NCI-H2196 (cell line): ENCODE data around the gene ZMIZ1.
A peak's percentile ranks its signal among the peaks of the same experiment; 100 is the strongest.

Experiments
- DNase-seq: peaks from one replicate; lab custom pipeline; 2025; ENCODE audit not compliant: unreplicated experiment; lab: John Stamatoyannopoulos, UW

The ZMIZ1 gene

GRCh38 chr10:79136236-79137005 lies 67.7 kb downstream of the ZMIZ1 start:
- DNase-seq: no peak

DNA sequence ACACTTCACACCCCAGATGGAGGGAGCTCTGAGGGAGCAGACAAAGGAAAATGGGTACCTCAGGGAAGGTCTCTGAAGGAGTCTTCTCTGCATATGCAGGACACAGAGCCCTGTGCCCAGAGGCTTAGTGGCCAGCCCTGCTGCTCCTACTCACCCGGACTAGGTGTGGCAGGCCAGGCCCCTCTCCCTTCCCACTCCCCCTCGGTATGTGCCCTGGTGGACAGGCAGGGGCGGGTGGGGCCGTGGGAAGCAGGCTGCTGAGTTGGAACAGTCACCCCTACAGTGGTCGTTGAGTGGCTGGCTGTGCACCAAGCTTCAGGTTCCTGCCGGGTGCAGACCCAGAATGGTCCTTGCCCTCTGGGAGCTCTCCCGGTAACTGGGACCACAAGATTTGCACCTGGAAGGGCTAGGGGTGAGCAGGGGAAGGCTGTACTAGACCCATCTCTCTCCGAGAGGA lies 68.6 kb downstream of the ZMIZ1 start:
- no peak for DNase-seq

DNA sequence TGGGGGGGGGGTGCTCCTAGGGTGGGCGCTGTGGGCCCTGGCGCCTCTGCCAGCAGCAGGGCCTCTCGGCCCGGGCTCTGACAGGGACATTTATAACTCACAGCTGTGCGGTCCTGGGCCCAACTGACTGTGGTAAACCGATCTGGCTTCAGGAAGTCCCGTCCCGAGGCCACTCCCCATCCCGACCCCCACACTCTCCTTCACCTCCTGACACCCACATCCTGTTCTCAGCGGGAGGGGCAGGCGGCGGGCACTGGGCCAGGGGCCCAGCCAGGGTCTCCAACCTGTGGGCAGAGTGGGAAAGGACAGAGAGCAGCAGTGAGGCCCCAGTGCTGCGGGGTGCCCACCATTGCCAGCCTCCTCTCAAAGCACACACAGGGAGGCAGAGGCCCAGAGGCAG lies 69.1 kb downstream of the ZMIZ1 start:
- no peak for DNase-seq

- no peak for DNase-seq
Observed at GRCh38 chr10:79138449-79139123, 69.8 kb downstream of the ZMIZ1 start.

- DNase-seq: no peak
Observed at GRCh38 chr10:79139124-79139835, 70.5 kb downstream of the ZMIZ1 start.

GRCh38 chr10:79140085-79140793 lies 71.5 kb downstream of the ZMIZ1 start:
- DNase-seq: no peak

- DNase-seq: no peak
Observed at GRCh38 chr10:79140855-79141254, 72.1 kb downstream of the ZMIZ1 start.

DNA sequence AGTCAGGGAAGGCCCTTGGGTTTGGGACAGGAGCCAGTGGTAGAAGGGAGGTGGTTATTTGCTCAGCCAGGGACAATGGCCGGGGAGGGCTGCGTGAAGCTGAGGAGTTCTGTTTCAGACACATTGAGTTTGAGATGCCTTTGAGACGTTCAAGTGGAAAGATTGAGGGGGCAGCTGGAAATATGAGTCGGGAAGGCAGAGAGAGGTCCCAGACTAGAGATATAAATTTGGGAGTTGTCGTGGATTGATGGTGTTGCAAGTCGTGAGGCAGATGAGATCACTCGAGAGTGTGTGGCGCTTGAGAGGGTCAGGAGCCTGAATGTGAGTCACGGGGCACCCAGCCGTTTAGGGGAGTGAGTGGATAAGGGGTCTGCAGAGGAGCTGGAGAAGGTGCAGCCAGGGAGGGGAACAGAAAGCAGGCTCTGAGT lies 73.3 kb downstream of the ZMIZ1 start:
- peak; percentile 4 for DNase-seq

GRCh38 chr10:79142522-79143309 lies 74.0 kb downstream of the ZMIZ1 start:
- DNase-seq: no peak

DNA sequence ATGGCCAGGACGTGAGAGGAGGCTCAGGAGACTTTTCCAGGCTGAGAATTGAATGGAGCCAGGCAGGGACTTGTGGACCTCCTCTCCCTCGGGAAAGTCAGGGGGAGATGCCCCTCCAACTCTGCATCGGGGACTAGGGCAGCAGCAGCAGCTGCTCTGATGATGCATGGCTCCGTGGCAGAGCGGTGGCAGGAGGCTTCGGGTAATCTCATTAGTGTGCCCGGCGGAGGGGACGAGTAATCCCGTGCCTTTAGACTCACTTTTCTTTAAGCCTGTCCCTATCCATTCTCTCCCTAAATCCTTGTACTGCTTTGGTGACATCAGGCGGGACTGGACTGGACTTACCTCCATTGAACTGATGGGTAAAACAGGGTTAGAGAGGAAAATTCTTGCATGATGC lies 75.1 kb downstream of the ZMIZ1 start:
- DNase-seq: no peak

DNA sequence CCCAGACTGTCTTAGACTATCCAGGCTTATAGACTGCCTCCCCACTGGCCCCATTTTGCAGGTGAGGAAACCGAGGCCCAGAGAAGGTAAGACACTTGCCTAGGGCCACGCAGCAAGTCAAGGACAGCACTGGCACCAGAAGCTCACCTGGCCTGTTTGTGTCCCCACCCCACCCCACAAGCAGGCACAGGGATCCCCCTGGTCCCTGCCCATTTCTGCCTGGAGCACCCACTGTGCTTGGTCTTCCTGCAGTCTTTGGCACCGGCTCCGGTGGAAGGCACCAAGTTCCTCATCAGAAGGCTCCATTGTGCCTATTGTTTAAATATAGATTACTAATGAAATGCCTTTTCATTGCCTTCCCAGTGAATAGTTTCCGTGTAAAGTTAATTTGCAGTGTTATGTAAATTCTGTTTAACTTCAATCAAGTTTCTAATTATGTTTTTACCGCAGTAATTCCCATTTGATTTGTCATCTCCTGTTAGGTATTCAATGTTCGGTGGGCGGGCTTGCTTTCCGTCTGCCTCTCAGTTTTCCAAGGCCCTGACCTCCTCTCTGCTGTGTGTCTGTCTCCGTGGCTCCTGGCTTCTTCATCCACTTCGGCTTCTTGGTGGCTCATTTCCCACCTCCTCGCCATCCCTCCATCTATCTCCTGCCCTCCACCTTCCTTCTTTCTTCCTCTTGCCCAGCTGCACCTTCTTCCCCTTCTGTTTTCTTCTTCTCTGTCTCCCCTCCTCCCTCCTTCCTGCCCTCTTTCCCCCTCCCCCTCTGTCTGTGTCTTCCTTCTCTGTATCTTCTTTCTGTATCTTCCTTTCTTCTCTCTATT lies 75.8 kb downstream of the ZMIZ1 start:
- no peak for DNase-seq

DNA sequence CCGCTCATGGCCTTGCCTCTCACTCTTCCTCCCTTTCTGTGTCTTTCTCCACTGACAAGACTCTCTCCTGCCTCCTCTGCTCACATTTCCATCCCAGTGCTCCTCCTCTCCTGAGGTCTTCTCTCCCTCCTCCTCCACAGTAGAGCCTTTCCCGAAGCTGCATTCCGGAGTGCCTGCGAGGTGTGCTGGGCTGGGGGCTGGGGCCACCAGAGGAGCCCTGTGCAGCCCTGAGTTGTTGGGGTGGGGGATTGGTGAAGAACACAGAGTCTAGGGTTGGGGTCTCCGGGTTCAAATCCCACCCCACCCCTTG lies 76.4 kb downstream of the ZMIZ1 start:
- no peak for DNase-seq

DNA sequence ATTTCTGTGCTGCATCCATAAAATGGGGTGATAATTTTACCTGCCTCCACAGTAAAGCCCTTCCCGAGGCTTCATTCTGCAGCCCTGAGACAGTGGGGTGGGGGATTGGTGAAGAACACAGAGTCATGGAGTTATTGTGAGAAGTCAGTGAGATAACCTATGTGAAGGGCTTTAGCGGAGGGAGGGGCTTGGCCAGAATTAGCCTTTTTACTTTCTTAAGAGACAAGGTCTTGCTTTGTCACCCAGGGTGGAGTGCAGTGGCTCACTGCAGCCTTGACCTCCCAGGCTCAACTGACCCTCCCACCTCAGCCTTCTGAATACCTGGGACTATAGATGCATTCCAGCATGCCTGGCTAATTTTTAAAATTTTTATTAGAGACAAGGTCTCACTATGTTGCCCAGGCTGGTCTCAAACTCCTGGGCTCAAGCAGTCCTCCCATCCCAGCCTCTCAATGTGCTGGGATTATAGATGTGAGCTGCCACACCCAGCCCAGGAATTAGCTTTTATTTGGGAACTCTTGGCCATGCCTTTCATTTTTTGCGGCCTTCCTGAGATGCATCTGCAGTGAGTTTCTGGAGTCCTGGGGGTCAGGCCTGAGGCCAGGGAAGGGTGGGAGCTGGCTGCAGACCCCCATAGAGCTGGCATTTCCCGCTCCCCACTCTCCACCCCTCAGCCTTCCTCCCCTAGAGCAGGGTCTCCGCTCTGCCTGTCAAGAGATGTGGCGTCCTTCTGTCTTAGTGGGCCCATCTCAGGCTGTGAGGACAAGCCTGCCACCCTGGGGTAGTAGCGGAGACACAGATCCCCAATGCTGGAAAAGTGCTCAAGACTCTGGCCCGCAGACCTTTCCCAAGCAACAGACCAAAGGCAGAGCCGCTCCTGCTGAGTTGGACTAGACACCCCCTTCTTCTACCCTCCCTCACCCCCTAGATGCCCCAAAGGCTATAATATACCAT lies 77.0 kb downstream of the ZMIZ1 start:
- DNase-seq: no peak

DNA sequence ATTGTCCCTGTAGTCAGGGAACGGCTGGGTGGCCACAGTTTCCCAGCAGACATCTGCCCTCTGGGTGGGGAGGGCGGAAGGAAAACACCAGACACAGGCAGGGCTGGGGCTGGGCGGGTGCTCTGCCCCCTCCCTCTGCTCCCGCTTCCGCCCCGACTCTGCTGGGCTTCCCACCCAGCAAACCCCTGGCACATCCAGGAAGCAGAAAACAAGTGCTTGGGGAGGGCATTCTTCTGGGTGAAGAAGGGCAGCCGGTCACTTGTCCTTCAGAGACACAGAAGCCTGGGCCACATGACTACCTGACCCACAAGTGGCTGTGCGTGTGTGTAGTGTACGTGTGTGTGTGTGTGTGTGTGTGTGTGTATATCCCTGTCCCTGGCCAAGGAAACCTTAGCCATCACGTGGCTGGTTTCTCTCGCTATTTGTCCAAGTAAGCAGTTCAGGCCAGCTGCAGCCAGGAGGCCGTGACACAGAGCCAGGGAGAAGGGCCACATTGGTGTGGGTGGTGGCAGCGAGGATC lies 77.9 kb downstream of the ZMIZ1 start:
- DNase-seq: peak; percentile 71

- DNase-seq: no peak
Observed at GRCh38 chr10:79147306-79147705, 78.5 kb downstream of the ZMIZ1 start.

DNA sequence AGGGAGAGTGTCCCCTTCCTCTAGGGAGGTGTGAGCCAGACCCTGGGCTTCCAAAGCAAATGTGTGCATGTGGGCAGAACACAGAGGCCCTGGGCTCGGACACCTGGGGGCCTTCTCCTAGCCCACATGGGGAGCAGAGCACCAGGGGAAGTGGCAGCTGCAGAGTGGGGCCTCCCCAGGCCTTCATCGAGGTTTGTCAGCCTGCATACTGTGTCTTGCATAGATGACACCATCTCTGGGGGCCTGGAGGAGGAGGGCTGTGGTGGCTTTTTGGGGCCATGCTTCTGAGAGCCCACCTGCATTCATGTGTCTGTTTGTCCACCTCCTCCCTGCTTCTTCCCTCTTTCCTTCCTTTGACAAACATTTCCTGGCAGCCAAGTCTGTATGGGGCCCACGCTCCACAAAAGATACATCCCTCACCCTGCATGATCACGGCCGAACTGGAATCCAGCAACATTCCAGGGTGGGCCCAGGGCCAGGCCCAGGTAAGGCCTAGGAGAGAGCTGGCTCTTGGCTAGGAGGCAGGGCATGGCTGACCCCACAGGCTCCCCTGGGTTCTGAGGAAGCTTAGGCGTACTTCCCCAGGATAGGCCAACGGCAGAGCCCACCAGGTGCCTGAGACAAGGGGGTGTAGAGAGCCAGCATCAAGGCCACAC lies 79.2 kb downstream of the ZMIZ1 start:
- no peak for DNase-seq

GRCh38 chr10:79148452-79149344 lies 79.9 kb downstream of the ZMIZ1 start:
- no peak for DNase-seq
